HG03575 (cell line): ENCODE data around the gene ZNF444.
"Not testable (repeated sequence)": the region's sequence is repeated elsewhere in the genome, so short reads cannot be mapped to it uniquely, and the experiment has no call there.

Experiments
- ATAC-seq: cut with Tn5 transposase; IDR thresholded peaks from one replicate; pipeline ENCODE4 v1.9.1; 2021; ENCODE audit not compliant: unreplicated experiment, insufficient number of reproducible peaks, low FRiP score; ENCODE audit errors: extremely low read depth

ZNF444 gene

DNA sequence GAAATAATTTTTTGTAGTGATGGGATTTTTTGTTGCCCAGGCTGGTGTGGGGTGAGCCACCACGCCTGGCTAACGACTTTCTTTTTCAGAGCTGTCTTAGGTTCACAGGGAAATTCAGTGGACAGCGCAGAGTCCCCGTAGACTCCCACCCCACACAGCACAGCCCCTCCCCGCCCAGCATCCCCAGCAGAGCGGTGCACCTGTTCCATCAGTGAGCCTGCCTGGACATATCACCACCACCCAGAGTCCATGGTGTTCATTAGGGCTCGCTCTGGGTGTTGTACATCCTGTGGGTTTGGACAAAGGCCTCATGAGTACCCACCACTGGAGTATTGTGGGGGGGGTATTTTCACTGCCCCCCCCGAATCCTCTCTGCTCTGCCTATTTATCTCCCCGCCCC is 68.9 kb downstream of the ZNF444 start:
- ATAC-seq: not testable (repeated sequence)
